H1 (cell line): ENCODE results near the gene SYT17. TPM values are rescaled to one million over a fixed set of nuclear protein-coding genes. Genes with fewer than 3 reads are reported as not detected.

ENCODE experiments used
- CTCF ChIA-PET: fragments of 300-600 bp; sonication (Branson Sonifier 250); formaldehyde crosslinking; loops from one replicate; lab custom pipeline; 2021; ENCODE audit not compliant: partially characterized antibody; lab: Charles Lee
- POLR2A ChIA-PET: fragments of 300-600 bp; sonication (Branson Sonifier 250); formaldehyde crosslinking; loops from one replicate; lab custom pipeline; 2021; ENCODE audit warnings: inconsistent platforms; ENCODE audit not compliant: partially characterized antibody; lab: Charles Lee
- DNase-seq, 2 experiments: peaks; one replicate each; pipeline versions ENCODE4 v3.0.0 to v3.0.0-alpha.2; 2010 to 2022; ENCODE audit warnings: low spot score in 2 of 2, low read depth in 1 of 2, mixed read lengths in 1 of 2
- FAIRE-seq: peaks from 2 replicates; lab custom pipeline; 2011; peaks lifted over from hg19 to GRCh38; lab: Jason Lieb, UNC
- H2AFZ ChIP-seq: 2 replicates; pipeline ENCODE4 v1.8.1; 2012; ENCODE audit warnings: low read length, inconsistent platforms
- H2AK5ac ChIP-seq: 2 replicates; pipeline ENCODE4 v1.6.1; 2013; ENCODE audit warnings: low read depth, low read length
- H2BK120ac ChIP-seq: replicated peaks from 2 replicates; pipeline ENCODE3; 2013; ENCODE audit warnings: low read depth, low read length, inconsistent platforms
- H2BK12ac ChIP-seq: 2 replicates; pipeline ENCODE4 v1.6.1; 2013; ENCODE audit warnings: low read depth, low read length
- H2BK15ac ChIP-seq: 2 replicates; pipeline ENCODE4 v1.6.1; 2013; ENCODE audit warnings: low read length
- H2BK20ac ChIP-seq: 2 replicates; pipeline ENCODE4 v1.6.1; 2013; ENCODE audit warnings: low read length
- H2BK5ac ChIP-seq: 2 replicates; pipeline ENCODE4 v1.6.1; 2013; ENCODE audit warnings: low read depth, low read length
- H3K14ac ChIP-seq: 2 replicates; pipeline ENCODE4 v1.6.1; 2013; ENCODE audit warnings: inconsistent platforms; ENCODE audit not compliant: insufficient read length
- H3K18ac ChIP-seq: 2 replicates; pipeline ENCODE4 v1.6.1; 2013; ENCODE audit warnings: low read length; ENCODE audit errors: extremely low read depth
- H3K23ac ChIP-seq: 2 replicates; pipeline ENCODE4 v1.6.1; 2013; ENCODE audit warnings: inconsistent platforms; ENCODE audit not compliant: insufficient read length
- H3K23me2 ChIP-seq: 2 replicates; pipeline ENCODE4 v1.6.1; 2013; ENCODE audit warnings: low read depth, low read length
- H3K27ac ChIP-seq: 2 replicates; pipeline ENCODE4 v1.6.1; 2011; ENCODE audit warnings: low read depth, low read length, inconsistent platforms
- H3K27me3 ChIP-seq, 4 experiments: replicated peaks in 1 of 4; 1 replicate in 1 of 4; 2 replicates in 3 of 4; pipeline versions ENCODE4 v1.6.1 to v1.8.1; 2011 to 2013; ENCODE audit warnings: low read length in 3 of 4, mild to moderate bottlenecking in 3 of 4, inconsistent platforms in 2 of 4, mixed read lengths in 2 of 4, moderate library complexity in 1 of 4; ENCODE audit not compliant: control insufficient read depth in 3 of 4, insufficient read depth in 3 of 4; ENCODE audit errors: extremely low read depth in 1 of 4
- H3K36me3 ChIP-seq, 4 experiments: 2 replicates each; pipeline versions ENCODE4 v1.6.1 to v1.8.1; 2011 to 2013; ENCODE audit warnings: mild to moderate bottlenecking in 4 of 4, low read length in 3 of 4, moderate library complexity in 2 of 4, control low read depth in 1 of 4, inconsistent platforms in 1 of 4; ENCODE audit not compliant: insufficient read depth in 4 of 4, control insufficient read depth in 2 of 4
- H3K4ac ChIP-seq: replicated peaks from 2 replicates; pipeline ENCODE3; 2013; ENCODE audit warnings: low read length, low read depth, mixed read lengths, inconsistent platforms; ENCODE audit not compliant: insufficient read length
- H3K4me1 ChIP-seq, 4 experiments: replicated peaks in 1 of 4; 1 replicate in 1 of 4; 2 replicates in 3 of 4; pipeline versions ENCODE4 v1.6.1 to v1.8.1; 2011 to 2013; ENCODE audit warnings: low read length in 3 of 4, inconsistent platforms in 2 of 4, mixed read lengths in 1 of 4; ENCODE audit not compliant: insufficient read depth in 4 of 4, control insufficient read depth in 3 of 4
- H3K4me2 ChIP-seq, 2 experiments: 2 replicates each; pipeline versions ENCODE4 v1.6.1 to v1.8.1; 2011 to 2013; ENCODE audit warnings: low read depth in 2 of 2, low read length in 2 of 2, control low read depth in 1 of 2, inconsistent platforms in 1 of 2, mild to moderate bottlenecking in 1 of 2; ENCODE audit not compliant: insufficient read depth in 1 of 2
- H3K4me3 ChIP-seq, 4 experiments: fragments of 200-600, 300-600 bp in 1 of 4; sonication (generic), shearing (Covaris generic), sonication (Bioruptor Twin) in 1 of 4; 2 replicates each; pipeline versions ENCODE4 v1.5.1 to v1.8.1; 2011 to 2016; ENCODE audit warnings: low read length in 4 of 4, low read depth in 3 of 4, control low read depth in 2 of 4, inconsistent platforms in 2 of 4, mild to moderate bottlenecking in 2 of 4, mixed read lengths in 1 of 4, moderate library complexity in 1 of 4; ENCODE audit not compliant: insufficient read depth in 2 of 4; ENCODE audit errors: extremely low read depth in 1 of 4
- H3K56ac ChIP-seq: replicated peaks from 2 replicates; pipeline ENCODE3; 2013; ENCODE audit warnings: low read depth, mild to moderate bottlenecking, mixed read lengths, low read length, inconsistent platforms; ENCODE audit not compliant: insufficient read length
- H3K79me1 ChIP-seq: 2 replicates; pipeline ENCODE4 v1.6.1; 2013; ENCODE audit warnings: low read depth, low read length, control low read depth
- H3K79me2 ChIP-seq, 2 experiments: 2 replicates each; pipeline versions ENCODE4 v1.6.1 to v1.8.1; 2012 to 2013; ENCODE audit warnings: low read length in 2 of 2, mild to moderate bottlenecking in 2 of 2, inconsistent platforms in 1 of 2; ENCODE audit not compliant: insufficient read depth in 2 of 2, control insufficient read depth in 1 of 2
- H3K9ac ChIP-seq, 4 experiments: replicated peaks in 1 of 4; 1 replicate in 1 of 4; 2 replicates in 3 of 4; pipeline versions ENCODE4 v1.6.1 to v1.8.1; 2011 to 2013; ENCODE audit warnings: low read depth in 3 of 4, low read length in 3 of 4, control low read depth in 2 of 4, mild to moderate bottlenecking in 2 of 4, moderate library complexity in 2 of 4, inconsistent platforms in 1 of 4; ENCODE audit errors: extremely low read depth in 1 of 4
- H3K9me3 ChIP-seq, 2 experiments: 2 replicates each; pipeline versions ENCODE4 v1.6.1 to v1.8.1; 2012 to 2013; ENCODE audit warnings: mild to moderate bottlenecking in 2 of 2, moderate library complexity in 2 of 2, control low read depth in 1 of 2, inconsistent platforms in 1 of 2, low read depth in 1 of 2, low read length in 1 of 2, mixed read lengths in 1 of 2; ENCODE audit not compliant: insufficient read depth in 2 of 2
- H4K20me1 ChIP-seq, 2 experiments: replicated peaks in 1 of 2; 2 replicates each; pipeline versions ENCODE3 to v1.8.1; 2011 to 2013; ENCODE audit warnings: inconsistent platforms in 2 of 2, low read length in 2 of 2, mild to moderate bottlenecking in 1 of 2; ENCODE audit not compliant: insufficient read depth in 2 of 2, control insufficient read depth in 1 of 2
- H4K5ac ChIP-seq: 2 replicates; pipeline ENCODE4 v1.6.1; 2013; ENCODE audit warnings: low read length, low read depth, mixed read lengths, inconsistent platforms; ENCODE audit not compliant: insufficient read length
- H4K8ac ChIP-seq: 2 replicates; pipeline ENCODE4 v1.8.0; 2013; ENCODE audit warnings: mild to moderate bottlenecking, moderate library complexity, low read length, inconsistent platforms; ENCODE audit not compliant: insufficient read depth; ENCODE audit errors: extremely low read depth
- H4K91ac ChIP-seq: replicated peaks from 2 replicates; pipeline ENCODE3; 2013; ENCODE audit warnings: low read length, mixed read lengths, inconsistent platforms; ENCODE audit not compliant: insufficient read length
- BACH1 ChIP-seq: IDR thresholded peaks from 2 replicates; pipeline ENCODE4 v1.6.1; 2012; ENCODE audit warnings: low read length, improper control_type of control experiment
- BCL11A ChIP-seq, 2 experiments: IDR thresholded peaks; one replicate each; pipeline ENCODE4 v1.6.1; 2011; ENCODE audit warnings: low read depth in 2 of 2, low read length in 2 of 2, mild to moderate bottlenecking in 2 of 2
- CBX5 ChIP-seq: fragments of 300-800, 300-1000 bp; sonication (generic); IDR thresholded peaks from 2 replicates; pipeline ENCODE4 v1.7.1; 2016; ENCODE audit warnings: antibody characterized with exemption, low read length, low read depth
- E2F6 ChIP-seq: IDR thresholded peaks from 2 replicates; pipeline ENCODE4 v1.6.1; 2012; ENCODE audit warnings: inconsistent platforms
- EGR1 ChIP-seq: IDR thresholded peaks from 2 replicates; pipeline ENCODE4 v1.6.1; 2011; ENCODE audit warnings: low read depth, low read length, borderline replicate concordance
- JUND ChIP-seq: IDR thresholded peaks from 2 replicates; pipeline ENCODE4 v1.6.1; 2011; ENCODE audit warnings: mild to moderate bottlenecking, improper control_type of control experiment, low read length
- KDM4A ChIP-seq: IDR thresholded peaks from one replicate; pipeline ENCODE4 v1.7.1; 2012; ENCODE audit warnings: low read depth, mild to moderate bottlenecking, moderate library complexity, low read length, inconsistent platforms; ENCODE audit not compliant: severe bottlenecking
- POU5F1 ChIP-seq: IDR thresholded peaks from 2 replicates; pipeline ENCODE4 v1.6.1; 2011; ENCODE audit warnings: low read depth, mild to moderate bottlenecking, low read length, moderate library complexity
- RAD21 ChIP-seq, 2 experiments: IDR thresholded peaks in 1 of 2; conservative IDR thresholded peaks in 1 of 2; 2 replicates each; pipeline ENCODE4 v1.6.1; 2011; ENCODE audit warnings: low read depth in 2 of 2, low read length in 2 of 2, improper control_type of control experiment in 1 of 2, inconsistent platforms in 1 of 2, mild to moderate bottlenecking in 1 of 2, moderate library complexity in 1 of 2
- SIRT6 ChIP-seq: IDR thresholded peaks from one replicate; pipeline ENCODE4 v1.7.1; 2012; ENCODE audit warnings: low read length, inconsistent platforms
- SP1 ChIP-seq: IDR thresholded peaks from 2 replicates; pipeline ENCODE4 v1.6.1; 2011; ENCODE audit warnings: low read depth, low read length
- SP2 ChIP-seq: IDR thresholded peaks from 2 replicates; pipeline ENCODE4 v1.6.1; 2012; ENCODE audit warnings: mild to moderate bottlenecking, low read length, inconsistent platforms
- SUZ12 ChIP-seq: fragments of 200-600 bp; sonication (generic); IDR thresholded peaks from 2 replicates; pipeline ENCODE4 v1.6.1; 2012; ENCODE audit warnings: mild to moderate bottlenecking, inconsistent platforms, low read length, moderate library complexity, mixed read lengths
- TAF1 ChIP-seq: IDR thresholded peaks from 2 replicates; pipeline ENCODE4 v1.6.1; 2011; ENCODE audit warnings: mild to moderate bottlenecking, low read depth, low read length
- TEAD4 ChIP-seq: IDR thresholded peaks from 2 replicates; pipeline ENCODE4 v1.6.1; 2012; ENCODE audit warnings: low read depth, low read length, inconsistent platforms, mixed read lengths
- WGBS, 2 experiments: shearing (Covaris generic) in 1 of 2; methylation state at CpG; one replicate each; pipeline versions ENCODE4 v1.1.6 to v1.1.7; 2013 to 2015; ENCODE audit warnings: low lambda C conversion rate in 2 of 2, mixed read lengths in 2 of 2, inconsistent platforms in 1 of 2, low coverage in 1 of 2, missing lambda C conversion rate in 1 of 2; ENCODE audit not compliant: insufficient replicate concordance in 2 of 2, insufficient coverage in 1 of 2, insufficient read length in 1 of 2; ENCODE audit errors: extremely low coverage in 1 of 2, missing lambda C conversion rate in 1 of 2; 5-methylcytosine and 5-hydroxymethylcytosine counted together
- polyA plus RNA-seq, 7 experiments: library from polyadenylated mRNA; depleted of rRNA in 3 of 7; stranded (reverse) in 5 of 7; unstranded in 2 of 7; fragments of >200 nt in 5 of 7; fragments of 200-250 nt in 2 of 7; gene quantifications; 1 replicate in 5 of 7; 2 replicates in 1 of 7; 4 replicates in 1 of 7; pipeline versions ENCODE4 v1.2.1 to v1.2.3, GENCODE V29; 2011 to 2013; ENCODE audit warnings: missing spikeins in 2 of 7, mixed read lengths in 2 of 7
- total RNA-seq: library from RNA; stranded (reverse); fragmentation: NEBNext Ultra II Directional; extraction: Animal tissue kit (Norgen Biotek cat#: 25700); gene quantifications from 2 replicates; pipeline ENCODE4 v1.2.1, GENCODE V29; 2021

Gene SYT17
- total and polyA plus RNA-seq, 2 of the 8 experiments (the other 6 are each of a cell fraction or from before 2014, with no cell fraction given) = 5.8 to 18.1 TPM

- TF ChIP-seq JUND = no peak
- TF ChIP-seq SP2 = no peak
- no peak; a peak in 1 of 4 replicates for TF ChIP-seq RAD21 (IDR thresholded peaks at IDR 0.05 in 1 of 2, conservative IDR thresholded peaks at IDR 0.05 in 1 of 2; ENCODE audit: low read depth in 2 of 2, low read length in 2 of 2)
- no peak for TF ChIP-seq SP1
- TF ChIP-seq TEAD4 = no peak
- no peak for TF ChIP-seq KDM4A
- TF ChIP-seq EGR1 = no peak
- TF ChIP-seq BACH1 = no peak
- TF ChIP-seq SIRT6 = no peak
- no peak for TF ChIP-seq POU5F1
- TF ChIP-seq CBX5 = no peak
- TF ChIP-seq BCL11A (IDR thresholded peaks at IDR 0.05; ENCODE audit: low read depth in 2 of 2, low read length in 2 of 2) = no peak
- TF ChIP-seq E2F6 = no peak
- TF ChIP-seq TAF1 = no peak
- no peak for TF ChIP-seq SUZ12
- no peak overlapping the region for H3K14ac ChIP-seq
- no peak overlapping the region for H2BK12ac ChIP-seq
- no peak overlapping the region for H2BK5ac ChIP-seq
- no peak overlapping the region for H4K91ac ChIP-seq
- no peak overlapping the region for H3K4me2 ChIP-seq
- peaks cover 0 to 5% of the 10 kb centered on the region in 2 experiments; a peak in 2 of 4 replicates for H3K9me3 ChIP-seq
- no peak overlapping the region for H4K5ac ChIP-seq
- H3K9ac ChIP-seq = no peak overlapping the region
- H3K23ac ChIP-seq = no peak overlapping the region
- no peaks in the 10 kb centered on the region for H3K23me2 ChIP-seq
- H3K18ac ChIP-seq = no peak overlapping the region
- H2BK120ac ChIP-seq = no peak overlapping the region
- H2AK5ac ChIP-seq = no peak overlapping the region; the same call in 1 of the 2 replicates
- no peak overlapping the region for H3K56ac ChIP-seq
- no peaks in the 10 kb centered on the region for H3K36me3 ChIP-seq
- H4K20me1 ChIP-seq = no peaks in the 10 kb centered on the region
- H2AFZ ChIP-seq = no peak overlapping the region
- H4K8ac ChIP-seq = no peak overlapping the region
- no peaks in the 10 kb centered on the region for H3K4me1 ChIP-seq
- no peak overlapping the region for H3K4ac ChIP-seq
- no peak overlapping the region for H3K27ac ChIP-seq
- DNase-seq (no peak), FAIRE-seq (no peak)
- no peaks in the 10 kb centered on the region for H3K27me3 ChIP-seq
- WGBS, 2 experiments = 94% methylated on average over 10 of the region's 11 CpGs; no CpG with 5 or more reads in 1 of the 2 experiments
- ChIA-PET POLR2A (interaction anchor here (0.9 kb wide), 1 partner anchor 18 kb away, joined by 3 read pairs; the partner anchor contains the start of gene CLEC19A), CTCF (interaction anchor here (0.6 to 2.2 kb wide), 7 partner anchors 9 to 462 kb away, joined by 3 to 9 read pairs (median 4); partner anchors contain the start of gene CLEC19A)
- H2BK20ac ChIP-seq = no peak overlapping the region
- H2BK15ac ChIP-seq = no peak overlapping the region
- no peaks in the 10 kb centered on the region for H3K79me1 ChIP-seq
- no peaks in the 10 kb centered on the region for H3K79me2 ChIP-seq
- H3K4me3 ChIP-seq = no peak overlapping the region
These were observed 98.7 kb downstream of the SYT17 start for GRCh38 chr16:19266774-19267173.
